HepG2 (cell line): ENCODE results near the gene TMEM187. TPM values are rescaled to one million over a fixed set of nuclear protein-coding genes. Genes with fewer than 3 reads are reported as not detected.

Source experiments
- ERF ChIP-seq: IDR thresholded peaks from 2 replicates; pipeline ENCODE4 v1.6.1; 2018; ENCODE audit warnings: missing biosample characterization, missing genetic modification reagents
- HHEX ChIP-seq: IDR thresholded peaks from 2 replicates; pipeline ENCODE4 v1.6.1; 2016; ENCODE audit warnings: control low read depth
- HNRNPK ChIP-seq: fragments of 200-400 bp; formaldehyde crosslinking; IDR thresholded peaks from 2 replicates; pipeline ENCODE4 v1.6.1; 2018; ENCODE audit warnings: low read length, low read depth, moderate library complexity, mild to moderate bottlenecking; ENCODE audit not compliant: poor library complexity, severe bottlenecking
- IKZF4 ChIP-seq: sonication (generic); formaldehyde crosslinking; IDR thresholded peaks from 2 replicates; pipeline ENCODE4 v1.5.1; 2020; ENCODE audit warnings: borderline replicate concordance, mild to moderate bottlenecking, low read depth, missing genetic modification reagents; ENCODE audit errors: not compliant biosample characterization
- PAF1 ChIP-seq: IDR thresholded peaks from 2 replicates; pipeline ENCODE4 v1.6.1; 2016; ENCODE audit warnings: missing genetic modification reagents, missing compliant biosample characterization
- PHF8 ChIP-seq: sonication (generic); formaldehyde crosslinking; IDR thresholded peaks from 2 replicates; pipeline ENCODE4 v1.5.0; 2020; ENCODE audit warnings: missing genetic modification reagents
- REPIN1 ChIP-seq: sonication (generic); formaldehyde crosslinking; IDR thresholded peaks from 2 replicates; pipeline ENCODE4 v1.8.0; 2022; ENCODE audit warnings: missing genetic modification reagents, low read depth, mild to moderate bottlenecking, borderline replicate concordance
- SIX1 ChIP-seq: sonication (generic); formaldehyde crosslinking; IDR thresholded peaks from 2 replicates; pipeline ENCODE4 v1.4.0; 2020; ENCODE audit warnings: missing genetic modification reagents, borderline replicate concordance
- TAF1 ChIP-seq: sonication (generic); formaldehyde crosslinking; IDR thresholded peaks from 2 replicates; pipeline ENCODE4 v1.4.0; 2020; ENCODE audit warnings: missing genetic modification reagents
- TRIM24 ChIP-seq: sonication (generic); formaldehyde crosslinking; IDR thresholded peaks from 2 replicates; pipeline ENCODE4 v1.8.0; 2022; ENCODE audit warnings: mild to moderate bottlenecking, missing genetic modification reagents
- ZMYM4 ChIP-seq: sonication (generic); formaldehyde crosslinking; IDR thresholded peaks from 2 replicates; pipeline ENCODE4 v1.8.1; 2023; ENCODE audit warnings: mild to moderate bottlenecking, missing genetic modification reagents
- ZNF160 ChIP-seq: sonication (generic); formaldehyde crosslinking; IDR thresholded peaks from 2 replicates; pipeline ENCODE4 v1.8.0; 2022; ENCODE audit warnings: mild to moderate bottlenecking, inconsistent platforms, missing genetic modification reagents
- ZNF20 ChIP-seq: sonication (generic); formaldehyde crosslinking; IDR thresholded peaks from 2 replicates; pipeline ENCODE4 v1.4.0; 2020; ENCODE audit warnings: mild to moderate bottlenecking, moderate library complexity, missing genetic modification reagents
- polyA plus RNA-seq, 8 experiments: library from polyadenylated mRNA; depleted of rRNA in 3 of 8; stranded (reverse) in 7 of 8; unstranded in 1 of 8; fragments of >200 nt; fragmentation: Illumina TruSeq in 4 of 8; extraction: Trizol in 4 of 8; gene quantifications; 2 replicates each; pipeline versions ENCODE4 v1.2.1 to v1.2.3, GENCODE V29; 2011 to 2016; ENCODE audit warnings: low read depth in 4 of 8, missing spikeins in 1 of 8, mixed read lengths in 1 of 8; ENCODE audit not compliant: insufficient read depth in 1 of 8
- total RNA-seq, 5 experiments: library from RNA; depleted of rRNA; stranded (reverse); fragments of >200 nt; fragmentation: Illumina TruSeq; extraction: Trizol; gene quantifications; 2 replicates each; pipeline ENCODE4 v1.2.3, GENCODE V29; 2016; ENCODE audit warnings: low read depth in 1 of 5
- TF ChIP-seq, protein P1 (sequence below), 2 experiments: sonication (generic) in 1 of 2; formaldehyde crosslinking in 1 of 2; IDR thresholded peaks; 2 replicates each; pipeline versions ENCODE4 v1.5.1 to v1.6.1; 2011 to 2020; ENCODE audit warnings: borderline replicate concordance in 1 of 2, low read depth in 1 of 2, low read length in 1 of 2, mild to moderate bottlenecking in 1 of 2, missing genetic modification reagents in 1 of 2, moderate library complexity in 1 of 2
- TF ChIP-seq, protein P2 (sequence below): sonication (generic); formaldehyde crosslinking; IDR thresholded peaks from 2 replicates; pipeline ENCODE4 v1.4.0; 2020; ENCODE audit warnings: missing genetic modification reagents
- TF ChIP-seq, protein P3 (sequence below): IDR thresholded peaks from 2 replicates; pipeline ENCODE4 v1.6.1; 2016; ENCODE audit warnings: missing compliant biosample characterization, missing genetic modification reagents, borderline replicate concordance
- TF ChIP-seq, protein P4 (sequence below): sonication (generic); formaldehyde crosslinking; IDR thresholded peaks from 2 replicates; pipeline ENCODE4 v1.5.0; 2020; ENCODE audit warnings: mild to moderate bottlenecking, missing genetic modification reagents
- TF ChIP-seq, protein P5 (sequence below): sonication (generic); formaldehyde crosslinking; IDR thresholded peaks from 2 replicates; pipeline ENCODE4 v1.4.0; 2020; ENCODE audit warnings: missing genetic modification reagents, borderline replicate concordance

The TMEM187 gene
- total and polyA plus RNA-seq, 2 of the 13 experiments (the other 11 are each of a cell fraction or from before 2014, with no cell fraction given), result 2.2 to 6.2 TPM

DNA sequence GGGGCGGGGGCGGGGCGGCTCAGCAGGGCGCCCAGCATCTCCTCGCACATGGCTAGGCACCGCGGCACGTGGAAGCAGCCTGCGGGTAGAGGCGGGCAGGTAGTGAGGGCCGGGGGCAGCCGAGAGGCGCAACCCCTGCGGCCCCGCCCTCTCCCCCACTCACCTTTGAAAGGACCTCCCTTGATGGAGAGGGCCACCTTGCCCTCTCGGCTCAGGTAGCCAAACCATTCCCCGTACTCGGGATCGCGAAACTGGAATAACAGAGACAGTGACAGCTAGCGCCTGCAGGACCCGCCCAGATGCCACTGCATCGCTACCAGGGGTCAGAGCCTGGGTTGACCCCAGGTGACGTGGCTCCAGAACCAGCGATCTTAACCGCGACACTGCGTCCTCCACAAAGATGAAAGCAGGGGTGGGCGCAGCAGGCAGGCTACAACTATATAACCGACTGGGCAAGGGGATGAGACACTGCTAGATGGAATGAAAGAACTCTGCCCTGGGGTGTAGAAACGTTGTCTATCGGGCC is 37.2 kb upstream of the TMEM187 start (continued):
- TF ChIP-seq, protein P1, sequence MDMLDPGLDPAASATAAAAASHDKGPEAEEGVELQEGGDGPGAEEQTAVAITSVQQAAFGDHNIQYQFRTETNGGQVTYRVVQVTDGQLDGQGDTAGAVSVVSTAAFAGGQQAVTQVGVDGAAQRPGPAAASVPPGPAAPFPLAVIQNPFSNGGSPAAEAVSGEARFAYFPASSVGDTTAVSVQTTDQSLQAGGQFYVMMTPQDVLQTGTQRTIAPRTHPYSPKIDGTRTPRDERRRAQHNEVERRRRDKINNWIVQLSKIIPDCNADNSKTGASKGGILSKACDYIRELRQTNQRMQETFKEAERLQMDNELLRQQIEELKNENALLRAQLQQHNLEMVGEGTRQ (IDR thresholded peaks at IDR 0.05; ENCODE audit: low read depth, low read length), result no peak
- TF ChIP-seq, protein P1 (CRISPR knock-in tag; IDR thresholded peaks at IDR 0.05; ENCODE audit: borderline replicate concordance), result no peak
- TF ChIP-seq HNRNPK (peak; percentile 24), TRIM24 (CRISPR knock-in tag) (no peak), IKZF4 (CRISPR knock-in tag) (no peak), PAF1 (no peak), SIX1 (CRISPR knock-in tag) (no peak), ZMYM4 (CRISPR knock-in tag) (no peak), HHEX (CRISPR knock-in tag) (no peak), TAF1 (CRISPR knock-in tag) (no peak), ZNF20 (CRISPR knock-in tag) (no peak), ERF (CRISPR knock-in tag) (no peak), REPIN1 (CRISPR knock-in tag) (no peak), ZNF160 (no peak), PHF8 (CRISPR knock-in tag) (0 out of 2 replicates have a peak, but pooled peaks have one; percentile 1)
- TF ChIP-seq, protein P2, sequence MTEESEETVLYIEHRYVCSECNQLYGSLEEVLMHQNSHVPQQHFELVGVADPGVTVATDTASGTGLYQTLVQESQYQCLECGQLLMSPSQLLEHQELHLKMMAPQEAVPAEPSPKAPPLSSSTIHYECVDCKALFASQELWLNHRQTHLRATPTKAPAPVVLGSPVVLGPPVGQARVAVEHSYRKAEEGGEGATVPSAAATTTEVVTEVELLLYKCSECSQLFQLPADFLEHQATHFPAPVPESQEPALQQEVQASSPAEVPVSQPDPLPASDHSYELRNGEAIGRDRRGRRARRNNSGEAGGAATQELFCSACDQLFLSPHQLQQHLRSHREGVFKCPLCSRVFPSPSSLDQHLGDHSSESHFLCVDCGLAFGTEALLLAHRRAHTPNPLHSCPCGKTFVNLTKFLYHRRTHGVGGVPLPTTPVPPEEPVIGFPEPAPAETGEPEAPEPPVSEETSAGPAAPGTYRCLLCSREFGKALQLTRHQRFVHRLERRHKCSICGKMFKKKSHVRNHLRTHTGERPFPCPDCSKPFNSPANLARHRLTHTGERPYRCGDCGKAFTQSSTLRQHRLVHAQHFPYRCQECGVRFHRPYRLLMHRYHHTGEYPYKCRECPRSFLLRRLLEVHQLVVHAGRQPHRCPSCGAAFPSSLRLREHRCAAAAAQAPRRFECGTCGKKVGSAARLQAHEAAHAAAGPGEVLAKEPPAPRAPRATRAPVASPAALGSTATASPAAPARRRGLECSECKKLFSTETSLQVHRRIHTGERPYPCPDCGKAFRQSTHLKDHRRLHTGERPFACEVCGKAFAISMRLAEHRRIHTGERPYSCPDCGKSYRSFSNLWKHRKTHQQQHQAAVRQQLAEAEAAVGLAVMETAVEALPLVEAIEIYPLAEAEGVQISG (CRISPR knock-in tag), result no peak
- TF ChIP-seq, protein P3, sequence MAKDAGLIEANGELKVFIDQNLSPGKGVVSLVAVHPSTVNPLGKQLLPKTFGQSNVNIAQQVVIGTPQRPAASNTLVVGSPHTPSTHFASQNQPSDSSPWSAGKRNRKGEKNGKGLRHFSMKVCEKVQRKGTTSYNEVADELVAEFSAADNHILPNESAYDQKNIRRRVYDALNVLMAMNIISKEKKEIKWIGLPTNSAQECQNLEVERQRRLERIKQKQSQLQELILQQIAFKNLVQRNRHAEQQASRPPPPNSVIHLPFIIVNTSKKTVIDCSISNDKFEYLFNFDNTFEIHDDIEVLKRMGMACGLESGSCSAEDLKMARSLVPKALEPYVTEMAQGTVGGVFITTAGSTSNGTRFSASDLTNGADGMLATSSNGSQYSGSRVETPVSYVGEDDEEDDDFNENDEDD (CRISPR knock-in tag), result no peak
- TF ChIP-seq, protein P4, sequence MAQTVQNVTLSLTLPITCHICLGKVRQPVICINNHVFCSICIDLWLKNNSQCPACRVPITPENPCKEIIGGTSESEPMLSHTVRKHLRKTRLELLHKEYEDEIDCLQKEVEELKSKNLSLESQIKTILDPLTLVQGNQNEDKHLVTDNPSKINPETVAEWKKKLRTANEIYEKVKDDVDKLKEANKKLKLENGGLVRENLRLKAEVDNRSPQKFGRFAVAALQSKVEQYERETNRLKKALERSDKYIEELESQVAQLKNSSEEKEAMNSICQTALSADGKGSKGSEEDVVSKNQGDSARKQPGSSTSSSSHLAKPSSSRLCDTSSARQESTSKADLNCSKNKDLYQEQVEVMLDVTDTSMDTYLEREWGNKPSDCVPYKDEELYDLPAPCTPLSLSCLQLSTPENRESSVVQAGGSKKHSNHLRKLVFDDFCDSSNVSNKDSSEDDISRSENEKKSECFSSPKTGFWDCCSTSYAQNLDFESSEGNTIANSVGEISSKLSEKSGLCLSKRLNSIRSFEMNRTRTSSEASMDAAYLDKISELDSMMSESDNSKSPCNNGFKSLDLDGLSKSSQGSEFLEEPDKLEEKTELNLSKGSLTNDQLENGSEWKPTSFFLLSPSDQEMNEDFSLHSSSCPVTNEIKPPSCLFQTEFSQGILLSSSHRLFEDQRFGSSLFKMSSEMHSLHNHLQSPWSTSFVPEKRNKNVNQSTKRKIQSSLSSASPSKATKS (CRISPR knock-in tag), result no peak
- TF ChIP-seq, protein P5, sequence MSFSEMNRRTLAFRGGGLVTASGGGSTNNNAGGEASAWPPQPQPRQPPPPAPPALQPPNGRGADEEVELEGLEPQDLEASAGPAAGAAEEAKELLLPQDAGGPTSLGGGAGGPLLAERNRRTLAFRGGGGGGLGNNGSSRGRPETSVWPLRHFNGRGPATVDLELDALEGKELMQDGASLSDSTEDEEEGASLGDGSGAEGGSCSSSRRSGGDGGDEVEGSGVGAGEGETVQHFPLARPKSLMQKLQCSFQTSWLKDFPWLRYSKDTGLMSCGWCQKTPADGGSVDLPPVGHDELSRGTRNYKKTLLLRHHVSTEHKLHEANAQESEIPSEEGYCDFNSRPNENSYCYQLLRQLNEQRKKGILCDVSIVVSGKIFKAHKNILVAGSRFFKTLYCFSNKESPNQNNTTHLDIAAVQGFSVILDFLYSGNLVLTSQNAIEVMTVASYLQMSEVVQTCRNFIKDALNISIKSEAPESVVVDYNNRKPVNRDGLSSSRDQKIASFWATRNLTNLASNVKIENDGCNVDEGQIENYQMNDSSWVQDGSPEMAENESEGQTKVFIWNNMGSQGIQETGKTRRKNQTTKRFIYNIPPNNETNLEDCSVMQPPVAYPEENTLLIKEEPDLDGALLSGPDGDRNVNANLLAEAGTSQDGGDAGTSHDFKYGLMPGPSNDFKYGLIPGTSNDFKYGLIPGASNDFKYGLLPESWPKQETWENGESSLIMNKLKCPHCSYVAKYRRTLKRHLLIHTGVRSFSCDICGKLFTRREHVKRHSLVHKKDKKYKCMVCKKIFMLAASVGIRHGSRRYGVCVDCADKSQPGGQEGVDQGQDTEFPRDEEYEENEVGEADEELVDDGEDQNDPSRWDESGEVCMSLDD (CRISPR knock-in tag), result no peak
